Upper lobe of left lung (tissue), 4 donors: ENCODE data around the gene DSEL.

Experiments
- CTCF ChIP-seq, 6 experiments: fragments of 450-650 bp in 4 of 6; fragments of 200-600 bp in 2 of 6; sonication (generic) in 2 of 6; IDR thresholded peaks; one replicate each; pipeline ENCODE4 v1.5.1; 2016 to 2019; ENCODE audit warnings: antibody characterized with exemption in 6 of 6
- EP300 ChIP-seq, 4 donors: sonication (generic); formaldehyde crosslinking; IDR thresholded peaks; one replicate each; pipeline ENCODE4 v1.5.1; 2017; ENCODE audit warnings: antibody characterized with exemption in 4 of 4, control low read depth in 2 of 4
- POLR2A ChIP-seq, 4 donors: fragments of 450-650 bp; IDR thresholded peaks; one replicate each; pipeline ENCODE4 v1.5.1; 2016 to 2017; ENCODE audit warnings: antibody characterized with exemption in 4 of 4, mild to moderate bottlenecking in 2 of 4
- POLR2AphosphoS5 ChIP-seq, 2 donors: sonication (generic); formaldehyde crosslinking; IDR thresholded peaks; one replicate each; pipeline ENCODE4 v1.5.1; 2017; ENCODE audit warnings: antibody characterized with exemption in 2 of 2

- TF ChIP-seq POLR2AphosphoS5 (IDR thresholded peaks at IDR 0.05) (no peak), CTCF (IDR thresholded peaks at IDR 0.05) (no peak), POLR2A (IDR thresholded peaks at IDR 0.05) (no peak), EP300 (IDR thresholded peaks at IDR 0.05) (no peak)
Measured at GRCh38 chr18:67500522-67501205, 15.9 kb downstream of the DSEL start.
